Measurements from ENCODE around the gene DPP6. TPM values are rescaled to one million over a fixed set of nuclear protein-coding genes. Genes with fewer than 3 reads are reported as not detected.

The DPP6 gene
- total RNA-seq, 4 donors from 2014 or later = 1.8 to 33.7 (median 6.4) TPM

GRCh38 chr7:154690411-154690810 lies 638.2 kb downstream of the DPP6 start:
- intact Hi-C loops (cut with DNase I; ENCODE audit: low total_unique reads) (no loop called here), in situ Hi-C loops (cut with MboI; ENCODE audit: low pct_ligation_motif_present in 1 of 4, low pct_unique_long_range_greater_than_20kb in 1 of 4, low sequenced_read_pairs in 3 of 4) (no loop called here)
- H3K4me3 ChIP-seq = no peak overlapping the region
- H3K27ac ChIP-seq = no peak overlapping the region
- no peak for DNase-seq
- no peaks in the 10 kb centered on the region for H3K4me1 ChIP-seq
- H3K27me3 ChIP-seq = no peaks in the 10 kb centered on the region
- 80% methylated on average over 3 of the region's 3 CpGs; no CpG with 5 or more reads in 1 of the 2 donors for WGBS, 2 donors (ENCODE audit: low coverage in 1 of 2)
- no peak for TF ChIP-seq POLR2A (IDR thresholded peaks at IDR 0.05)
- TF ChIP-seq EP300 (IDR thresholded peaks at IDR 0.05; ENCODE audit: low read depth) = no peak
- no peak for TF ChIP-seq POLR2AphosphoS5 (IDR thresholded peaks at IDR 0.05)
- no peak for TF ChIP-seq CTCF (IDR thresholded peaks at IDR 0.05)
- H3K9me3 ChIP-seq = no peaks in the 10 kb centered on the region
- no peaks in the 10 kb centered on the region for H3K36me3 ChIP-seq

GRCh38 chr7:154693661-154694060 lies 641.5 kb downstream of the DPP6 start:
- in situ Hi-C loops (cut with MboI; ENCODE audit: low pct_ligation_motif_present in 1 of 4, low pct_unique_long_range_greater_than_20kb in 1 of 4, low sequenced_read_pairs in 3 of 4) = no loop called here

GRCh38 chr7:154695836-154696235 lies 643.6 kb downstream of the DPP6 start:
- Histone ChIP-seq H3K27ac (no peak overlapping the region), H3K9me3 (no peaks in the 10 kb centered on the region), H3K4me3 (no peak overlapping the region), H3K36me3 (no peaks in the 10 kb centered on the region), H3K27me3 (no peaks in the 10 kb centered on the region), H3K4me1 (no peaks in the 10 kb centered on the region)
- WGBS, 2 donors (ENCODE audit: low coverage in 1 of 2) = 84% methylated on average over 4 of the region's 14 CpGs; no CpG with 5 or more reads in 1 of the 2 donors
- no peak for TF ChIP-seq POLR2A (IDR thresholded peaks at IDR 0.05)
- TF ChIP-seq CTCF (IDR thresholded peaks at IDR 0.05) = no peak
- no peak for TF ChIP-seq POLR2AphosphoS5 (IDR thresholded peaks at IDR 0.05)
- no peak for TF ChIP-seq EP300 (IDR thresholded peaks at IDR 0.05; ENCODE audit: low read depth)
- intact Hi-C loops (cut with DNase I; ENCODE audit: low total_unique reads) (no loop called here), in situ Hi-C loops (cut with MboI; ENCODE audit: low pct_ligation_motif_present in 1 of 4, low pct_unique_long_range_greater_than_20kb in 1 of 4, low sequenced_read_pairs in 3 of 4) (no loop called here)
- DNase-seq = no peak

More at GRCh38 chr7:154693661-154694060, 641.5 kb downstream of the DPP6 start:
- intact Hi-C loops (cut with DNase I; ENCODE audit: low total_unique reads) = no loop called here
- Histone ChIP-seq H3K4me3 (no peak overlapping the region), H3K27ac (no peak overlapping the region), H3K27me3 (no peaks in the 10 kb centered on the region), H3K9me3 (no peaks in the 10 kb centered on the region), H3K36me3 (no peaks in the 10 kb centered on the region), H3K4me1 (no peaks in the 10 kb centered on the region)
- WGBS, 2 donors (ENCODE audit: low coverage in 1 of 2) = 56 to 67% methylated on average over 1 to 3 of the region's 4 CpGs
- no peak for DNase-seq
- no peak for TF ChIP-seq EP300 (IDR thresholded peaks at IDR 0.05; ENCODE audit: low read depth)
- no peak for TF ChIP-seq POLR2AphosphoS5 (IDR thresholded peaks at IDR 0.05)
- TF ChIP-seq POLR2A (IDR thresholded peaks at IDR 0.05) = no peak
- TF ChIP-seq CTCF (IDR thresholded peaks at IDR 0.05) = no peak

- TF ChIP-seq EP300 (IDR thresholded peaks at IDR 0.05; ENCODE audit: low read depth) (no peak), CTCF (IDR thresholded peaks at IDR 0.05) (no peak), POLR2AphosphoS5 (IDR thresholded peaks at IDR 0.05) (no peak), POLR2A (IDR thresholded peaks at IDR 0.05) (no peak)
- Histone ChIP-seq H3K27ac (no peak overlapping the region), H3K4me1 (no peaks in the 10 kb centered on the region), H3K36me3 (no peaks in the 10 kb centered on the region), H3K9me3 (no peaks in the 10 kb centered on the region), H3K27me3 (no peaks in the 10 kb centered on the region), H3K4me3 (no peak overlapping the region)
- WGBS, 2 donors (ENCODE audit: low coverage in 1 of 2) = 95% methylated on average over 8 of the region's 8 CpGs; no CpG with 5 or more reads in 1 of the 2 donors
- no peak for DNase-seq
- in situ Hi-C loops (cut with MboI; ENCODE audit: low pct_ligation_motif_present in 1 of 4, low pct_unique_long_range_greater_than_20kb in 1 of 4, low sequenced_read_pairs in 3 of 4) = no loop called here
- intact Hi-C loops (cut with DNase I; ENCODE audit: low total_unique reads) = no loop called here
Measured at GRCh38 chr7:154696556-154696955, 644.4 kb downstream of the DPP6 start.

All from transverse colon (tissue), 4 donors.